ENCODE data around the gene SHC2.

SHC2 gene

DNA sequence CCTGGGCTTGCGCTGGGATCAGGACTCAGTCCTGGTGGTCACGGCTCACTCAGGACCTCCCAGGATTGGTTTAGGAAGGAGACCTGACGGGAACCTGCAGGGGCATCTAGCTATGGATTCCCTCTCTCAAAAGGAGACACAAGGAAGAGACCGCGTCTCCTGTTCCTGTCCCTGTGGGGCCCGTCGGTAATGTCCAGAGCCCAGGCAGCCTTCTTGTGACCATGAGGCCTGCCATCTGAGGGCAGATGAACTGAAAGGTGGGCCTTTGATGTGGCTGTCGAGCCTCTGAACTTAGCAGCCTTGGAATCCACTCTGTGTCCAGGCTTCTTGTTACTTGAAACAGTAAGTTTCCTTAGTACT, 84.7 kb downstream of the SHC2 start:
- no peak for DNase-seq (ENCODE audit: low read depth in 1 of 2, low spot score in 1 of 2)

DNA sequence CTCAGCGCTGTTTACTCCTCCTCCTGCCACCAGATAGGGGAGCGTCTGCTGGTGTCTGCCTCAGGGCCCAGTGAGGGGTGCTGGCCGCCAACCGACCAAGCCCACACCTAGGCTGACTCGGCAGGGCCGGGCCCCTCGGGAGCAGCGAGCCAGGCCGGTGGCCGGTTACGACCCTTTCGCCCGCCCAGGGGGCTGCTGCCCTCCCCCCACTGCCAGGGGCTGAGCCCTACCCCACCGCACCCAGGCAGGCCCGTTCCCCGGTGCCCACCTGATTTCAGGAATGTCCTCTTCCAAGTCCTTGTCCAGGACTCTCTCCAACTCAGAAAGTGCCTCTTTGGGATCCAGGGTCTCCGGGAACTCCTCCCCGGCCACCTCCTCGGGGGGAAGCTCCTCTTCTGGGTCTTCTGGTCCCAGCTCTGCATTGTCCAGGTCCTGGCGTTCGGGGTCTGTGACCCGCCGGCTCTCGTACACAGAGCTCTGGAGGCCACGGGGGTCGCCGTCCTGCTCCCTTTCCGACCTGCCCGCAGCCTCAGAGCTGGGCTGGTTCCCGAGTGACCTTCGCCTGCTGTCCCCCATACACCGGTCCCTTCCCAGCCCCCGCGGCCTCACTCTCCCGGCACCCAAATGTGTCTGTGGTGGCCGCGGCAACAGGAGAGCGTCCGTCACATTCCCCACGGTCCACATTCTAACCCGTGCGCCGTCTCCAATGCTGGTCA, 85.3 kb downstream of the SHC2 start:
- no peak for DNase-seq (ENCODE audit: low read depth in 1 of 2, low spot score in 1 of 2)

DNA sequence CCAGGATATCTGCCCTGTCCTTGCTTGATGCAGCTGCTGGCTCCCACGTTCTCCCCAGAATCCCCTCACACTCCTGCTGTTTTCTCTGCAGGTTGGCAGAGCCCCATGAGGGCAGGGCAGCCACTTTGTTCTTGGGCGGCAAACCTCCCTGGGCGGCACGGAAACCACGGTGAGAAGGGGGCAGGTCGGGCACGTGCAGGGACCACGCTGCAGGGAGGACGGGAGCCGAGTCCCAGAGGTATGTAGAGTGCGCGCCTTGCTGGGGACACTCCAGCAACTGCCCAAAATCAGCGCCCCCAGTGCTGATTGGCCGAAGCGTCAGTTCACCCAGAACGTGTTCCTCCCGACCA, 86.0 kb downstream of the SHC2 start:
- DNase-seq (ENCODE audit: low read depth in 1 of 2, low spot score in 1 of 2) = no peak

DNA sequence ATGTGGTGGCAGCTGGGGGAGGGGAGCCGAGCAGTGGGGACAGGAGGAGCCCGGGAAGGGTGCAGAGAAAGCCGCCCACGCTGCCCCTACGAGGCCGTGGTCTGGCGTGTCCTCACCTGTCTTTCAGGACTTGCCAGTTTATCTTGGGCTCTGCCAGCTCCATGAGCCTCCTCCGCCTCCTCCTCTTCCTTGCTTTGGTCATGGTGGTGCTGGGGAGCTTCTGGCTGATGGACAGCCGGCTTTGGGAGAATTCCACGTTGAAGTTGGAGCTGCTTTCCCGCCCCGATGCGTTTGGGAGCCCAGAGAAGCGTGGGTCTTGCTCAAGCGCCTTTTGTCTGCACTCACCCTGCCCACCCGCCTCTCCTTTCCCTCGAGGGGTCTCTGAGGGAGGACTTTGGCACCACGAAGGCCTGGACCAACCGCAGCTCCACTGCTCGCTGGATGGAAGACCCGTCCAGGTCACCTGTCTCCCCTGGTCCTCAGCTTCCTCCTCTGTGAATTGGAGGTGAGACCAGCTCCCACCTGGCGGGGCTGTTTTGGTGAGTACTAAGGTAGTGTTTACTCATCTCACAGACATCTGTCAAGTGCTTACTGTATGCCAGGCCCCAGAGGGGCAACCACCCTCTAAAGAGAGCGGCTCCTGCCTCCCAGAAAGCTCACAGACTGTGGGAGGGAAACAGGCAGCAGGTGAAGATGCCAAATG, 86.5 kb downstream of the SHC2 start:
- DNase-seq (ENCODE audit: low read depth in 1 of 2, low spot score in 1 of 2) = no peak

DNA sequence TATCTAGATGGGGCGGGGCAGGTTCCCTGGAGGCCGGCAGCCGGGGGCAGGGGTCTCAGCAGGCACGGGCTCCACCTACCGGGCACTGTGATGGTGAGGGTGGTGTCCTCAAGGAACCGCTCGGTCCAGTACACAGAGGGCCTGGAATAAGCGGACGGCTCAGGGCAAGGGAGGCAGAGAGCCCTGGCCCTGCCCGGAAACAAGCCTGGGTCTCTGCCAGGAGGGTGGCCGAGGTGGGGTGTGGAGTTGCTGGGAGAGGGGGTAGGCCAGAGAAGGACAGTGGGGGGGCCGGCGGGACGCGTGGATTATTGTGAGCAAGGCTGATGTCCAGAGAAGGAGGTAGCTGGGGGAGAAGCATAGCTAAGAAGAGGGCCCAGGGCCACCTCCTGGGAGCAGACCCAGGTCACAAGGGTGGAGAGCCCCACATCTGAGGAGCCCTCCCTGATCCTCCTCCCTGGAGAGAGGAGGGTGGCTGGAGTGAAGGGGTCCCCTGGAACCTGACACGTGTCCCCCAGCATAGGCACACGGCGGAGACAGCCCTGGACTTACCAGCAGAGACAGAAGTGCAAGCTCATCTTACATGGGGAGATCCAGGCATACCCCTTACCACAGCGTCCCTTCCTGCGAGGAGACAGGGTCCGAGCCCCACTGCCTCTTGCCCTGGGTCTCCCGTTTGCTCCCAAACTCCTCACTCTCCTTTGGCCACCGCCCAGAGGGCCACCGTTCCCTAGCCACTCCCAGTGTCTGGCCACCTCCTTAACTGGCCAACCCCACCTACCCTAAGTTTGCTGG, 87.2 kb downstream of the SHC2 start:
- DNase-seq (ENCODE audit: low read depth in 1 of 2, low spot score in 1 of 2) = no peak

DNA sequence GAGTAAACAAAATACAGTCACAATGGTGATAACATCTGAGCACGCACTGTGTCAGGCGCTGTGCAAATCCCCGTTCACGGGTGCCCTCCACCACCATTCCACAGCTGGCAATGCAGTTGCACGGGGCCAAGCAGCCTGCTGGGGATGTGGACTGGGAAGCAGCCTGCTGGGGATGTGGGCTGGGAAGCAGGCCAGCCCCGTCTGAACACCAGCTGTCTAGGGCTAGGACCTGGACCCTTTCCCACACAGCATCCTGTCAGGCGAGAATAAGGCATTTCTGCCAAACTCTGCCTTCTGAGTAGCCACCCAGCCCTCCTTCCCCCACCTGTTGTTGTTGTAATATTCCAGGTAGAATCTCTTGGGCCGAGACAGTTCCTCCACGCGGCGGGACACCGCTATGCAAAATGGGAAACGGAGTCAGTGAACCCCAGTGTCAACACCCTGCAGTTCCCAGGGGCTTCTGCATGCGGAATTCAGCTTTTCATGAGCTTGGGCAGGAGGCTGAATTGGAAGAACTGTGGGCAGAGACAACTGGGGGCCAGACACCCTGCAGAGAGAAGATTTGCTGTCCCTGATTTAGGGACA, 88.4 kb downstream of the SHC2 start:
- no peak for DNase-seq (ENCODE audit: low read depth in 1 of 2, low spot score in 1 of 2)

DNA sequence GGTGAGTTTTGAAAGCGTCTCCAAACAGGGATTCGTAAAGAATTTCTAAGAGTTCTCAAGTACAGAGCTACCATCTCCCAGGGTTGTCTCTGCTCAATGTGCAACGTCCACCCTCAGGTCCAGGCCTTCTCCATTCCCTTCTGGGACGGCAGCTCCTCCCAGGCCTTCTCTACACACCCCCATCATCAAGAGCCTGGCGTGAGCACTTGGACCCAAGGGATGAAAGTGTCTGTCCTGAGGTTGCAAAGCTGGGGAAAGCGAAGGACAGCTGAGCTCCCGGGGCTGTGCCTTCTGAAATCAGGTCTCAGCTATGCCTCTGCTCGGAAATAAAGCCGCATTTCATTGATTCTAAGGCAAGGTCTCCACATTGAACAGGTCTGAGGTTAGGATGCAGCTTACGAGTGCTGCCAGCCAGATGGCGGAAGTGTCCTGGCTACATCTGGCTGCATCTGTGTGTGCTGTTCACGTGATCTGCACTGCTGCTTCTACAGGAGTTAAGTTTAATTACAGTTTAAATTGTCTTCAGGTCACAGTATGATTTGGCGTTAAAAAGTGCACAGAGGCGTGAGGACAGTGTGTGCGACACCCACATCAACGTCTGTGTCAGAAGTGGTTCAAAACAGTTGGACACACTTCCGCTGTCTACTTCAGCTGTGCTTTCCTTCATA, 89.2 kb downstream of the SHC2 start:
- DNase-seq (ENCODE audit: low read depth in 1 of 2, low spot score in 1 of 2) = no peak

DNA sequence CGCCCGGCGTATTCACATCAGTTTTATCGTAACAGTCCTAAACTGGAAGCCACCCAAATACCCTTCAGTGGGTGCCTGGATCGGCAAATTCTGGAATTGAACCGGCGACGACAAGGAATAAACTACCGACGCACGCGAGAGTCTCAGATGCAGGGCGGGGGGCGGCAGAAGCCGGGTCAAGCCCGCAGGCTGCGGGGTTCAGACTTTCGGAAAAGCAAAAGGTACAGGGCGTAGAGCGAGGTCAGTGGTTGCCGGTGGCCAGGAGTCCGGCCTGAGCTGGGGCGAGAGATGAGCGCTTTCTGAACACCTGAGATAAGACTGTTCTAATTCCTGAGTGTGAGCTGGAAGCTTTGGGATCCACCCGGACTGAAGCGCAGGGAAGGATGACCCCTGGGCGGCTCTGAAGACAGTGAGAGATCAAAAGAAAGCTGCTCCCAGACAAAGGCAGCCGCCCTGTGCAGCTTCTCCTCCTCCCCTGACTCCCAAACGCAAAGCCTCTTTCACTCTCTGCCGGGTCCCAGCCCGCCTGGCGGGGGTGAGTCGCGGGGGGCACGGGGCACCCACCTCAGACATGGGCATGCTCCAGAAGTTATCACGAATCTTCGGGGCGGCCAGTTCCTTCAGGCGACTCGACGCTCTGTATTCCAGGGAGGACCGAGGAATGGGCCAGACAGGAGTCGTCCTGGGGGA, 90.0 kb downstream of the SHC2 start:
- no peak for DNase-seq (ENCODE audit: low read depth in 1 of 2, low spot score in 1 of 2)

DNA sequence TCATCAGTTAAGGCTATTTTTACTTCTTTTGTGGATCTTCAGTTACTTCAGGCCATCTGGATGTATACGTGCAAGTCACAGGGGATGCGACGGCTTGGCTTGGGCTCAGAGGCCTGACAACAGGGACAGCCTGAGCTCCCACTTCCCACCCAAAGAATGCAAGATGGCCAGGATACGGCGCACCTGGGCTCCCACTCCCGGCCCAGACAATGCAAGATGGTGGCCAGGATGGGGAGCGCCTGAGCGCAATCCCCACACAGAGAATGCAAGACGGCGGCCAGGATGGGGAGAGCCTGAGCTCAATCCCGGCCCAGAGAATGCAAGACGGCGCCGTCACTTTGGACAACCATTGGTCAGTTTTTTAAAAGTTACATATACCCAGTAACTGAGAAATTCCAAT, 91.0 kb downstream of the SHC2 start:
- no peak for DNase-seq (ENCODE audit: low read depth in 1 of 2, low spot score in 1 of 2)

DNA sequence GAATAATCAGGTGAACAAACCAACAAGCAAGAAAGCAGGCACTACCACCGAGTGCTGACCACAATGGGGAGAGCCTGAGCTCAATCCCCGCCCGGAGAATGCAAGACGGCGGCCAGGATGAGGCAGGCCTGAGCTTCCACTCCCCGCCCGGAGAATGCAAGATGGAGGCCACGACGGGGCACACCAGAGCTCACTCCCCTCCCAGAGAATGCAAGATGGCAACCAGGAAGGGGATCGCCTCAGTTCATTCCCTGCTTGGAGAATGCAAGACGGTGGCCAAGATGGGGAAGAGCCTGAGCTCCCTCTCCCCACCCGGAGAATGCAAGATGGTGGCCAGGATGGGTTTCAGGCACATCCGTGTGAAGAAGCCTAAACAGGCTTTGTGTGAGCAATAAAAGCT, 91.6 kb downstream of the SHC2 start:
- no peak for DNase-seq (ENCODE audit: low read depth in 1 of 2, low spot score in 1 of 2)

DNA sequence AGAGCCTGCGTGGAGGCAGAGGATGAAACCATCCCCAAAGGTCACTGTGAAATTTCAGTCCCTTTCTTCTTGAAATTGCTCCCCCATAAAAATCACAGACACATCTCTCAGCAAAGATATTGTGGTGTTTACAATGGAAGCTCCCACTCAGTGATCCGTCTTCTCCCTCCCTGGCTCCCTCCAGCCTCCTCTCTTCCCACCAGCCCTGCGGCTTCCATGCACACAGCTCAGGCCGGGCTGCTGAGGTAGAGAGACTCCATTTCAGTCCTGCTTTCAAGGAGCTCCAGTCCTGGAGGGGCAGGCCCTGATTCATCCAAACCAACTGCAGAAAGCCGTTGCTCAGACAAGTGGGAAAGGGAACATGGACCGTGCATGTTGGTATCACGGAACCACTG, 92.2 kb downstream of the SHC2 start:
- no peak for DNase-seq (ENCODE audit: low read depth in 1 of 2, low spot score in 1 of 2)

DNA sequence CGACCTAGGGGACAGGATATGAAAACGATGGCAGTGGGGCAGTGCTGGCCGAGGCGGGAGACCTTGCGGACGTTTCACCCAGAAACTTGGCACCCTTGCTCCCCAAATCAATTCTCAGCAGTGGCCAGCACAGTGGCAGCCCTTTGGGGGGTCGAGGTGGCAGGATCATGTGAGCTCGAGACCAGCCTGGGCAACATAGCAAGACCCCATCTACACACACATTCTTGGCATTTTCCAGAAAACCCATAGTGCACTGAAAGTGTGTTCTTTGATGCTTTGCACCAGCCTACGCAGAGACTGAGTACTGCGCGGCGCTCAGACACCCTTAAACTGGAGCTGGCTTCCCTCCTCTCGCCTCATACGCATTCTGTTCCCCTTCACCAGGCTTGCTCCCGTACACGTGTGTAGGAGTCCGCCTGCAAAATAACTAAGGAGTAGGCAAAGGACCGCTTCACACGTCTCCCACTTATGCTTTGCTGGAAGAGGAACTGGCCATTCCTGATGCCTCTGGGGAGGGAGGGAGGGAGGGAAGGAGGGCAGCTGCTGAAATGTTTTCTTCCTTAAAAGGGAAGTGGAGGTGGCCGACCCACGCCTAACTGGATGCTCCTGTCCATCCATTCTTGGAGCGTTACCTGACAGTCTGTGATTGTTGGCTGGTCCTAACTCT, 92.7 kb downstream of the SHC2 start:
- no peak for DNase-seq (ENCODE audit: low read depth in 1 of 2, low spot score in 1 of 2)

DNA sequence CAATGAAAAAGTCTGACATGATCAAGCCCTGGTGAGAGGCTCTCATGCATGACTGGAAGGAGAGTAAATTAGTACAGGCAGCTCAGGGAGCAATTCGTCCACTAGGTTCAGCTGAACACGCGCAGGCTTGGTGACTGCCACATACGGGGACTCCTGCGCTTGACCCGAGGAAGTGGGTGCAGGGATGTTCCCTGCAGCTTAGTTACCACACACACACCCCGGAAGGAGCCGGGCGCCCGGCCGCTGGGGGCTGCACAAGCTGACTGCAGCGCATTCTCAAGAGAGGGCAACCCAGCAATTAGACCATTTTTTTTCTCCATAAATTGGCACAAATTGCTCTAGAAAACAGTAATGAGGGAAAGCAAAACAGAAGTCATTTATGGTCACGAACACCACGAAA, 93.3 kb downstream of the SHC2 start:
- no peak for DNase-seq (ENCODE audit: low read depth in 1 of 2, low spot score in 1 of 2)

DNA sequence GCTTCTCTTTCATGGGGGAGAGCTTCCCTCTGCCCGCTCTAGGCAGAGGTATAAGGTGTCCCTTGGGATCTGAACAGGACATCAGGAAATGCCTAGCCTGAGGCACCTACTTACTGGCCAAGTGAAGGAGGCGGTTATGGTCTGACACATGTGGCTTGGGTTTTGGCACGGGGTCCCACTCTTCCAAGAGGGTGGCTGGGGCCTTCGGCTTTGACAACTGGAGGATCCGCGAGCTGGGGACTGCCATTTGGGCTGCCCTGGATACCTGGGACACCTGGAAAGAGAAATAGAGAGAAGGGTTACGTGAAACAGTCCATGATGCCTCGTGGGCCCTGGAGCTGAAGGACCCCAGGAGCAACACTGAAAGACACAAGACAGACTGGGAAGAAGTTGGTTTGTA, 93.9 kb downstream of the SHC2 start:
- DNase-seq (ENCODE audit: low read depth in 1 of 2, low spot score in 1 of 2) = no peak

All from activated CD4-positive, alpha-beta T cell treated with anti-CD3 and anti-CD28 coated beads, Interleukin-2, amount 50 U/mL, for 24 hours (primary cell).